HuH-7.5 (cell line): ENCODE results near the gene DGKQ.

ENCODE experiments used
- DNase-seq: peaks from one replicate; pipeline ENCODE4 v3.0.0; 2011; ENCODE audit warnings: low spot score

The DGKQ gene

DNA sequence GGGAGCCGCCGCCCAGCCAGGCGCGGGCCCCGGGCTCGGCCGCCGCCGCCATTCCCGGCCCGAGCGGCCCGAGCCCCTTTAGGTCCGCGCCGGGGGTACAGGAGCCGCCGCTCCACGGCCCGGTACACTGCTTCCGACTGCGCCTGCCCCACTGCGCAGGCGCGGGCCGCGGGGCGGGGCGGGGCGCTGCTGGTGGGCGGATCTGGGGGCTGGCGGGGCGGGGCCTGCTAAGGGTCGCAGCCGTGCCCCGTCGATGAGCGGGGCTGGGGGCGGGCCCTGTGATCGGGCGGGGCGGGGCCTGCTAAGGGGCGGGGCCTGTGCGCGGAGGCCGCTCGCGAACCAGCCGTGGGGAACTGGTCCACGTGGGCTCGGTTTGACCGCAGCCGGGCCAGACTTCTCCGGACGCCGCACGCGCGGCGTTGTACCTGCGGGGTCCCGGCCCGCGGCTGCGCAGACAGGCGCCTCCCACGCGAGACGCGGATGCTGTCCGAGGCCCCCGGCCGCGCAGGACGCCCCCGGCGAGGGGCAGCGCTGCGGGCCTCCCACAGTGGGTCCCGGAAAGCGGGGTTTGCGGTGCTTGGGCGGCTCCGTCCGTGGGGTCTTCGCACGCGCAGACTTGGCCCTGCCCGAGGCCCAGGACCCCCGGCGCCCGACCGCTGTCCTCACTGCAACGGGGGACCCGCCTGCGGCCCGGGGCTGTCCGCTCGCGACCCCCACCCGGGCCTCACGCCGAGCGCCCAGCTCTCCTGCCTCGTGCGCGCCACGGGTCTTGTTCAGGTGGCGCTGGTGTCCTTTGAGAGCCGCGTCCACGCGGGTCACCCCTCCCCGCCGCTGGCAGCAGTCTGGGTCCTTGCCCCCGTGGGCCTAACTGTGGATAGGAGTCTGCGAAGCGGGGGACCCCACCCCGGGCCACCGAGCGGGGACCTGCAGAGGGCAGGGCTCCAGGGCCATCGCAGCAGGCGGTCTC, at the start of gene DGKQ:
DGKQ (minus strand) TSS at position 139 of the 967 bp plus-strand sequence; CDS start at position 52, 87 bp downstream.
- peak; percentile 98 for DNase-seq

DNA sequence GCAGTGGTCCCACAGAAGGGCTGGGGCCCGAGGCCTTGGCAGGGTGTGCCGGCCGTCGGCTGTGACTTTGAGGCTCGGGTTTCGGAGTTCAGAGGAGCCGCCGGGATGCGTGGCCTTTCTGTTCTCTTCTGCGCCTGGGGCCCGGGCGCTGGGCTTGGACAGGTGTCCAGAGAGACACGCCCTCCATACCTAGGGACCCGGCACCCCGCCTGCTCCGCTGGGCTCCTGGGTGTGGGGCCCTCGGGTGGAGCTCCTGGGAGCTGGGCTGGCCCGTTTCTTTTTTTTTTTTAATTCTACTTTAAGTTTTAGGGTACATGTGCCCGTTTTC, 49.3 kb upstream of the DGKQ start:
- DNase-seq = no peak

DNA sequence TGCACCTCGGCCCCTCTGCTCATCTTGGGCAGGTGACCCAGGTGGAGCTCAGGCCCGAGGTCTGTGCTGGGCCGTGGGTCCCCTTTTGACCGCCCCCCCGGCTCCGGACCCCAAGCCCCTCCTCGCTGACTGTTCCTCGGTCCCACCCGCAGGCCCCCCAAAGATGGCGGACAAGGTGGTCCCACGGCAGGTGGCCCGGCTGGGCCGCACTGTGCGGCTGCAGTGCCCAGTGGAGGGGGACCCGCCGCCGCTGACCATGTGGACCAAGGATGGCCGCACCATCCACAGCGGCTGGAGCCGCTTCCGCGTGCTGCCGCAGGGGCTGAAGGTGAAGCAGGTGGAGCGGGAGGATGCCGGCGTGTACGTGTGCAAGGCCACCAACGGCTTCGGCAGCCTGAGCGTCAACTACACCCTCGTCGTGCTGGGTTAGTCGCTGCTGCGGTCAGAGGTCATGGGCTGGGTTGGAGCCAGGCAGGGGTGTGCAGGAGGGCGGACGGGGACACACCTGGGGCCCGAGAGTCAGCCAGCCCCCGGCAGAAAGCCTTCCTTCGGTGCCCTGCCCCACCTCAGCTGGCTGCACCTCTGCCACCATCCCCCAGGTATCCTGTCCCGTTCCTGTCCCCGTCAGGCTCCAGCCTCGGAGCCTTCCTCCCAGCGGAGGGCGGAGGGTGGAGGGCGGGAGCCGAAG, 48.8 kb upstream of the DGKQ start:
- no peak for DNase-seq

DNA sequence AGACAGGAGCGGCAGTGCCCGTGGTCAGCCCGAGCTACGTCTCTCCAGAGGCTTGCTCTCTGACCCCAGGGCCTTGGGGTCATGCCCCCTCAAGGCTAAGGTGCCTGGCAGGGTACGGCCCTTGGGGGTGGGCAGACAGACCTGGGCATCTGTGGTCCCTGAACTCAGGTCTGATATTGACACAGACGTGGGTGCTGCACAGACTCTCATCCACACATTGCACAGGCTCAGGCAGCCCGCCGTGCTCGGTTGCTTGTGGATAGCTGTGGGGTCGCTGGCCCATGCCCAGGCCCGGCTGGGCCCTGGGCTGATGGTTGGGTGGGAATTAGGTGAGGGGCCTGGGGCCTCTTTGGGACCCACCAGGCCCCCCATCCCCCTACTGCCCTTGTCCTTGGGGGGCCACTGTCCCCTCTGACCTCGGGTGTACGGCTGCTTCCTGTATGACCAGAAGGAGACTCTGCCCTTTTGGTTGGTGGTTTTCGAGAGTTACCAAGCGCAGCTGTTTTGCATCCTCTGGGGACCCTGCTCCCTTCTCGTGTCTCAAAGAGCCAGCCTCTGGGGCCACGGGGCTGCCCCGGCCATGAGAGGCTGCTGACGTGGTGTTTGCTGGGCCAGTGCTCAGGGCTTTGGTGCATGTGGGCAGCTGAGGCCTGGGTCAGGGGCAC, 48.1 kb upstream of the DGKQ start:
- no peak for DNase-seq

GRCh38 chr4:1019729-1020470, 46.5 kb upstream of the DGKQ start:
- no peak for DNase-seq

GRCh38 chr4:1019320-1019719, 46.0 kb upstream of the DGKQ start:
- DNase-seq = no peak

DNA sequence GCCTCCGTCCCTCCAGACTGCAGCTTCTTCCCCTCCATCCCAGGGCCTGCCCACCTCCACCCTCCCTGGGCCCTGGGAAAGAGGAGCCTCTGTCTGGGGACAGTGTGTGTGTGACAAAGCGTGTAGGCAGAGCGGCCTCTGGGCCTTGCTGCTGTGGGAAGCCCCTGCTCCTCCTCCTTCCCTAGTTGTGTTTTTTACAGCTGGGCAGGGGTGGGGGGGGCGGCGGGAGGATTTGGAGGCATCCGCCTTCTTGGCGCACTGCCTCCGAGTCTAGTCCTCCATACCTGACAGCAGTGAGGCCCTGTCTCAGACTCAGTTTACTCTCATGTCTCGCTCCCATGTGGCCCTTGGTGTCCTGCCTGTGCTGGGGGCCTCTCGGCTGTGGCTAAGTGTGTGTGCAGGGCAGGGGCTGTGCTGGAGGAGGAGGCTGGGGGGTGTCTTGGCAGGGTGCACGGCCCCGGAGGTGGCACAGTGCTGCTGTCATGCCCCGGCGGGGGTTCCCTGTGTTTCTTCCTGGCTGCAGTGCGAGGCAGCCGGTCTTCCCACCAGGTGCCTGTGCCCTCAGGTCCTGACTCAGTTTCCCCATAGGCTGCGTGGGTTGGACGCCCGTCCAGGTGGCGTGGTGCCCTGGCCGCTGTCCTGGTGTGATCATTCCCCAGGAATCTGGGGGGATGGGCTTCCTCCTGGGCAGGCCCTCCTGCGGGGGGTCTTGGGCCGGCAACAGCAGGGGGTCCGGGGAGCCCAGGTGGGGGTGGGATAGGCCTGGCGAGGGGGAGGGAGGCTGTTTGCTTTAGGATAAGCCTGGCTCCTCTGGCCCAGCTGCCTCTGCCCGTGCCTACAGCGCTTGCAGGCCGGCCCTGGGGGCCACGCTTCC, 45.0 kb upstream of the DGKQ start:
- DNase-seq = no peak

GRCh38 chr4:1017706-1018105, 44.3 kb upstream of the DGKQ start:
- DNase-seq = no peak

GRCh38 chr4:1017211-1017610, 43.8 kb upstream of the DGKQ start:
- DNase-seq = no peak

- no peak for DNase-seq
Measured at GRCh38 chr4:1015746-1016145, 42.4 kb upstream of the DGKQ start.

DNA sequence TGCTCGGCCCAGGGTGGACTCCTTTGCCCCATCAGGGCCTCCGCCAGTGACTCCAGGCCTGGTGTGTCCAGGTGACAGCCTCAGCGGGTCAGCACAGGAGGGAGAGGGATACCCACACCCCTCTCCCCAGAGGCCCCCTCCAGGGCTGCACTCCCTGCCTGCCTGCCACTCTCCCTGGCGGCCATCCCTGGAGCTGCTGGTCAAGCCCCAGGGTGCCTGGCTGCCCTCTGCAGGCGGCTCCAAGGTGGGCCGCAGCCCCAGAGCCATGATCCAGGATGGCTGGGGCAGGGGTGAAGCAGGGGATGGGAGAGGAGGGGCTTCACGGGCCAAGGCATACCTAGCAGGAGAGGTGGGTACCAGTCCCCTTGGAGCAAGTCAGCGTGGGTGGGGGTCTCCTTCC, 41.8 kb upstream of the DGKQ start:
- no peak for DNase-seq

- DNase-seq = no peak
Measured at GRCh38 chr4:1014291-1015167, 41.2 kb upstream of the DGKQ start.

GRCh38 chr4:1013225-1014073, 40.1 kb upstream of the DGKQ start:
- DNase-seq = no peak

- DNase-seq = no peak
Measured at GRCh38 chr4:1012034-1012739, 38.8 kb upstream of the DGKQ start.

- DNase-seq = no peak
Measured at GRCh38 chr4:1011666-1012033, 38.3 kb upstream of the DGKQ start.

DNA sequence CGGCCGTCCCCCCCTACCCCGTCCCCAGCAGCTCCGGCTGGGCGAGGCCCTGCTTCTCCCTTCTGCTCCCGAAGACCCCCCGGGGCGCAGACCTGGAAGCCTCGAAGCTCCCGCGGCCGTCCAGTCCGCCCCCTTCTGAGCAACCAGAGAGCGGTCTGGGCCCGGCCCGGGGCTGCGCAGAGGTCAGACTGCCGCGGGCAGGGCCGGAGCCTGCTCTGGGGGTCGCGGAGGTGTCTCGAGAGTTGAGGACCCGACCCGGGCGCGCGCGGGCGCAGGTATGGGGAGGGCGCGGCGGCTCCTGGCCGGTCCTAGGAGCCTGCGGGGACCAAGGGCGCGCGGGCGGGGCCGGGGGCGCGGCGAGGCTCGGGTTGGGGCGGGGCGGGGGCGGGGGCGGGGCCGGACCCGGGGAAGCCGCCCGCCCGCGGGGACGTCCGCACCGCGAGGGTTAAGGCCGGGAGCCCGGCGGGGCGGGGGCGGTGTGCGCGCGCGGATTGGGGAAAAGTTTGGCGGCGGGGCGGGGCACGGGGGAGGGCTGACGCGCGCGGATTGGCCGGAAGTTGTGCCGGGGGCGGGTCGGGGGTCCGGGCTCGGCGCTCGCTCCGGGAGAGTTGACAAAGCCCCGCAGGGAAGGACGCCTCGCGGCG, 37.8 kb upstream of the DGKQ start, which contains the start of gene FGFRL1:
FGFRL1 (plus strand) TSS at position 605 of the 644 bp plus-strand sequence. CDS start 860 bp downstream, outside the sequence.
- peak; percentile 99 for DNase-seq

DNA sequence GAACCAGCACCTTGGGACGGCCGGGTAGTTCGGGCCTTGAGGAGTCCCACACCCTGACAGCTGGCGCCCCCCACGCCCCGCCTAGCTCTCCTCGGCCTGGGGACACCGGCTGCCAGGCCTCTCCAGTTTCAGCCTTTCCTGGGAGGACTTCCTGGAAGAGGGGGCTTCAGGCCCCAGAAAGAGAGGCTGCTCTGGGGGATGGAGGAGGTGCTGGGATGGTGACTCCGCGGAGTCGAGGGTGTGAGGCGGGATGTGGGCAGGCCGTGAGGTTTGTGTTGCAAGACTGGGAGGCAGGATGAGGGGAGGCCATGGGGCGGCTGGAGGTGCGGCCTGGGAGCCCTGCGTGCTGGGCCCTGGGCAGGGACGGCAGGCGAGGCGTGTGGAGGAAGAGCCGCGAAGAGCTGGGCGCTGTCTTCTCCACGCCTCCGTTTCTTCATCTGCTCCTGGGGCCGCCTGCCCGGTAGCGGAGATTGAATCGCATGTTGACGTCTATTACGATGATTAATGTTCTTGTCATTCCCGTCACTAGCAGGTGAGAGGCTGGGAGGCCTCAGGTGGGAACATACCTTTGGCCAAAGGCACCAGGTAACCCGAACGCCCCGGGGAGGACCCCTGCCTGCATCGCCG, 37.1 kb upstream of the DGKQ start:
- DNase-seq = no peak
